RWPE1 (cell line): ENCODE results near the gene GNMT.

Source experiments
- CTCF ChIA-PET: fragments of 350-600 bp; sonication (Branson Sonifier 250); formaldehyde crosslinking; extraction: SDS; loops from one replicate; lab custom pipeline; 2021; lab: Yijun Ruan, JAX
- POLR2A ChIA-PET: fragments of 400-600 bp; formaldehyde crosslinking; extraction: SDS; loops from one replicate; lab custom pipeline; 2020; ENCODE audit warnings: antibody characterized with exemption; ENCODE audit not compliant: low non-redundant PET; lab: Yijun Ruan, JAX
- DNase-seq: peaks from one replicate; pipeline ENCODE4 v3.0.0; 2012; ENCODE audit warnings: low spot score
- H3K27ac ChIP-seq: fragments of 450-650 bp; 2 replicates; pipeline ENCODE4 v1.5.1; 2017
- CTCF ChIP-seq: fragments of 450-650 bp; conservative IDR thresholded peaks from 2 replicates; pipeline ENCODE4 v1.5.1; 2017; ENCODE audit warnings: low read depth, mild to moderate bottlenecking

GNMT gene

GRCh38 chr6:43012364-43012763 lies 51.8 kb downstream of the GNMT start:
- no peak for DNase-seq
- H3K27ac ChIP-seq: peak overlapping the region; percentile 78
- ChIA-PET POLR2A (interaction anchor here (0.6 to 1.7 kb wide), 3 partner anchors 13 to 51 kb away, joined by 3 to 14 read pairs (median 4); partner anchors contain the start of gene PPP2R5D), CTCF (no interaction called here)
- TF ChIP-seq CTCF: no peak

GRCh38 chr6:43013097-43013842 lies 52.7 kb downstream of the GNMT start:
- no peak for DNase-seq
- POLR2A ChIA-PET: interaction anchor here (0.5 to 1.7 kb wide), 3 partner anchors 10 to 29 kb away, joined by 3 to 4 read pairs (median 3); partner anchors contain the start of gene PPP2R5D
- H3K27ac ChIP-seq: peak overlapping the region; percentile 78
- TF ChIP-seq CTCF: no peak
- CTCF ChIA-PET: interaction anchor here (0.5 kb wide), 1 partner anchor 18 kb away, joined by 3 read pairs; no protein-coding TSS in a partner anchor
